ENCODE results near the gene SORCS2.

The SORCS2 gene

GRCh38 chr4:7377223-7377865 lies 185.0 kb downstream of the SORCS2 start:
- DNase-seq (ENCODE audit: low spot score), result no peak

DNA sequence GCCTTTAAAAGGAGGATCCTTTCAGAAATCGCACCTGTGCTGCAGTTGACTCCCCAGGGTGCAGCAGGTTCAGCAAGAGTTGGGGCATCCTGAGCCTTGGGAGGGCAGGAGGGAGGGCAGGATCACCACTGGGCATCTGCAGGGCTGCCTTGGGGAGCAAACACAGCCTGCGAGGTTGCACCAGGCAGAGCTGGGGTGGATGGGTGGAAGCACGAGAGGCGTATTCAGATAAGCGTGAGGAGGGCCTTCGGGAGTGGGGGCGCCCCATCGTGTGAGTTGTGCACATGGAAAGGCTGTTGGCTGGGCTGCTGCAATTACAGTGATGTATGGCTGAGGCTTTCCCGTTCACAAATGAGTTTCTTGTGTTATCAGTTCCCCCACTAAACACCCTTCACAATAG lies 186.8 kb downstream of the SORCS2 start:
- no peak for DNase-seq (ENCODE audit: low spot score)

- DNase-seq (ENCODE audit: low spot score), result no peak
Measured at GRCh38 chr4:7379719-7380118, 187.4 kb downstream of the SORCS2 start.

GRCh38 chr4:7381221-7381889 lies 189.0 kb downstream of the SORCS2 start:
- no peak for DNase-seq (ENCODE audit: low spot score)

DNA sequence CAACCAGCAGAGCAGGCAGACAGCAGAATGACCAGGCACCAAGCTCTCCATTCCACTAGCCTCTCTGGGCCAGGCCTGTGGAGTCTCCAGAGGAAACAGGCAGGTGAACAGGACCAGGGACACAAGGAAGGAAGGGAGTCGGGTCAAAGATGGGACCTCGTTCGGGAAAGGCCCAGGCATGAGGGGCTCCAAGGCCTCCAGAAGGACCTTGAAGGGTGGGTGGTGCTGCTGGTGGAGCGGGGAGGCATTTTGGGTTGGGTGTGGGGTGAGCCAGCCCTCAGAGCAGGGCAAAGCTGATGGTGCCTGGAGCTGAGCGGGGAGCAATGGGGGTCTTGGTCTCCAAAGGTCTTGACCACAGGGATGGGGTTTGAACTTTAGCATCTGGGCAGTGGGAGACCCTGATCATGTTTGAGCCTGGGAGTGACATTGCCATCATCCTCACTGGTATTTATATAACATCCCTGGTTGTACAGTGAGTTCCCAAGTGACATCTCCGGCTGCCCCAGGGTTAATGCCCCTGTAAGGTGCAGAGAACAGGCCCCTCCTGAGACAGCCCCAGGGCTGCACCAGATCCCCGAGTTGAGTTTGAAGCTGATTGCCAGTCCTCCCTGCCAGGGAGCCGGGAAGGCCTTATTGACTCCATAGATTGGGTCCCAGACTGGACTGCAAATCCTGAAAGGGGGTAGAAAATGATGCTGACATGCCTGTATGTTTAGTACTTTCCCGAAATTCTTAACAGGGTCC lies 189.7 kb downstream of the SORCS2 start:
- no peak for DNase-seq (ENCODE audit: low spot score)

DNA sequence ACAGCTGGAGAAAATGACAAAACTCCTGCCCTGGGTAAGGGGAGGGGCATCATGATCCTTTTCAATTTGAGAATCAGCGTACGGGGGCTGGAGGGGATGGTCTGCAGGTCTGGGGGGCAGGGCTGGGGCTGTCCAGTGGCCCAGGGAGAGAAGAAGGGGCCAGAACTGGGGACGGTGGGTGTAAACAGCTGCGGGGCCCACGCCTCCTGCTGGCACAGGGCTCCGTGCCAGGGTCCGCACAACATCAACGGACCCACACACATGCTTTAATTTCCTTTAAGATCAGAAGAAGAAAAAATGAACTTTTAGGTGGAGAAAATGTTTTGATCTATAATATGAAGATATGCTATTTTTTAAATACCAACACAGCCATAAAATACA lies 190.3 kb downstream of the SORCS2 start:
- DNase-seq (ENCODE audit: low spot score), result no peak

DNA sequence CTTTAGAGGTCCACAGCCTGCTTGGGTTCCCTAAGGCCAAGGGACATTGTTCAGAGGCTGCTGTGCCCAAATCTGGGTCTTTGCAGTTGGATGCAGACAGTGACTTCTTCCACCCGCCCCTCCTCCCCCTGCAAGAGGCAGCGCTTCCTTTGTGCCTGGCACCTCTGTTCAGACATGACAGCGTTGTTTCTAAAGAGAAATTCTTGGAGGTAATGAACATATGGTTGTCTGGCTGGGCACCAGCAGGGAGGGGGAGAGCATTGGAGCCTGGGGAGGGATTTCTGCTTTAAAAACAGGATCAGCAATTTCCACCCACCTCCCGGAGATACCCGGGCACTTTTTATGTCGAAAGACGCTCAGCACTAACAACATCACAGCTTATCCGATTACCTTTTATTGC lies 190.9 kb downstream of the SORCS2 start:
- no peak for DNase-seq (ENCODE audit: low spot score)

GRCh38 chr4:7384003-7384928 lies 191.9 kb downstream of the SORCS2 start:
- DNase-seq (ENCODE audit: low spot score), result no peak

DNA sequence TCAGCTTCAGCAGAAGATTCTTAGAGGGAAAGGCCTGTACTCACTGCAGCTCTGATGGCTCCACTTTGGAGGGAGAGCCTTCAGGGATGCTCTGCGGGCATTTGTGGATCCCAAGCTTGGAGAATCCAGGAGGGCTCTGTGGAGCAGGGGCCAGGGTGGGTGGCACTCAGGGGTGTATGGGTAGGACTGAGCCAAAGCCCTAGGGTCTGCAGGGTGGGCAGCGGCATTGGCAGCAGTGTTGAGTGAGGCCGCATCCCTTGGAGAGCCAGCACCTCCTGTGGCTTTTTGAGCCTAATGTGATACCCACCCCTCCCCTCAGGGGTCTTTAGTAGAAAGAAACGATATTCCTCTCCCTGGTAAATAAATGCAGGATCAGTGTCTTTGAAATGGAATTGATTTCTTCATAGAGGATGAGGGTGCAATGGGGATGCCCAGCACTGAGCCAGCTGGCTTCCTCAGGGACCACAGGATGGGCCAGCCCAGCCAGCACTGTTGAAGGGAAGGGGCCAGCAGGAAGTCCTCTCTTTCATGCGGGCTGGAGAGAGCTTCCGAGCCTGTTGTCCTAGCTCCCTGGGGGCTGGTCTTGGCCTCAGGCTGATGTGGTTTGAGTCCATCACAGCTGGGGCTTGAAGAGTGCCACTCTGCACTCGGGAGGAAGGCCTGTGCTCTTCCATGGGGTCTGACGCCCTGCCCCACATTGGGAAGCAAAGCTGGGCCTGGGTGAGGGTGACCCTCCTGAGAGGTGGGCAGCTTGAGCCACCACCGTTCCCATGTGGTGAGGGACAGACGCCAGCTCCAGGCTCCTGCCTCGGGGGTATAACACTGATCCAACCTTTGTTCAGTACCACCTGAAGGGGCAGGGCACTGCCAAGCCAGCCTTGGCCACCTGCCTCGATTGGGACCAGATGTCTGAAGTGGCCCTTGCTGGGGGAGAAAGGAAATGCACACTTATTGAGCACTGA lies 192.9 kb downstream of the SORCS2 start:
- no peak for DNase-seq (ENCODE audit: low spot score)

DNA sequence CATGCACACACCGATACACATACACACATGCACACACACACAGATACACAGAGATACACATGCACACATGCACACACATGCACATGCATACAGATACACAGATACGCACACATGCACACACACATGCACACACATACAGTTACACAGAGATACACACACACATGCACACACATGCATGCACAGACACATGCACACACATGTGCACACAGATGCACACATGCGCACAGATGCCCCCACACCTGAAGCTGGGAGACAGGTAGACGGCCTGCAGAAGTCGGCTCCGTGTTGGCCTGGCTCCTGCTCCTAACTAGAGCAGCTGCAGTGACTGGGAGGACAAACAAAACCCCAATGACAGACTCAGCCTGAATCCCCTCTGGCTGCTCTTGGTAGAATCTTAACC lies 195.6 kb downstream of the SORCS2 start:
- no peak for DNase-seq (ENCODE audit: low spot score)

GRCh38 chr4:7388627-7389026 lies 196.3 kb downstream of the SORCS2 start:
- DNase-seq (ENCODE audit: low spot score), result no peak

GRCh38 chr4:7389101-7389701 lies 196.9 kb downstream of the SORCS2 start:
- no peak for DNase-seq (ENCODE audit: low spot score)

DNA sequence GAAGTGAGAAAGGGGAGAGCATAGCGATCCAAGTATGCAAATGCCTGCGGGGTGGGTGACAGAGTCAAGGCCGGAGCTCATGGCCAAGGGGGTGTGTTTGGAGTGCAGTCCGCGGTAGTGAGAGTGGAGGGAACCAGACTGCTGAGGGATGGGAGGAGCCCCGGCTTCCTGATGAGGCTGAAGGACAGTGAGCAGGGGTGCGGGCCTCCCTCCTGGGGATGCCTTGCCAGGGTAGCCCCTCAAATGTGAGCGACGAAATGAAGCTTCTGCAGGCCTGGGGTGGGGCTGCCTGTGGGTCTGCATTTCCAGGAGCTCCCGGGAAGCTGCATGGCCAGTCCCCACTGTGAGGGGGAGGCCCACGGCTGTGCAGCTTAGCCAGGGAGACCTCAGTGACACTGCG lies 197.4 kb downstream of the SORCS2 start:
- DNase-seq (ENCODE audit: low spot score), result no peak

- no peak for DNase-seq (ENCODE audit: low spot score)
Measured at GRCh38 chr4:7390336-7390735, 198.0 kb downstream of the SORCS2 start.

DNA sequence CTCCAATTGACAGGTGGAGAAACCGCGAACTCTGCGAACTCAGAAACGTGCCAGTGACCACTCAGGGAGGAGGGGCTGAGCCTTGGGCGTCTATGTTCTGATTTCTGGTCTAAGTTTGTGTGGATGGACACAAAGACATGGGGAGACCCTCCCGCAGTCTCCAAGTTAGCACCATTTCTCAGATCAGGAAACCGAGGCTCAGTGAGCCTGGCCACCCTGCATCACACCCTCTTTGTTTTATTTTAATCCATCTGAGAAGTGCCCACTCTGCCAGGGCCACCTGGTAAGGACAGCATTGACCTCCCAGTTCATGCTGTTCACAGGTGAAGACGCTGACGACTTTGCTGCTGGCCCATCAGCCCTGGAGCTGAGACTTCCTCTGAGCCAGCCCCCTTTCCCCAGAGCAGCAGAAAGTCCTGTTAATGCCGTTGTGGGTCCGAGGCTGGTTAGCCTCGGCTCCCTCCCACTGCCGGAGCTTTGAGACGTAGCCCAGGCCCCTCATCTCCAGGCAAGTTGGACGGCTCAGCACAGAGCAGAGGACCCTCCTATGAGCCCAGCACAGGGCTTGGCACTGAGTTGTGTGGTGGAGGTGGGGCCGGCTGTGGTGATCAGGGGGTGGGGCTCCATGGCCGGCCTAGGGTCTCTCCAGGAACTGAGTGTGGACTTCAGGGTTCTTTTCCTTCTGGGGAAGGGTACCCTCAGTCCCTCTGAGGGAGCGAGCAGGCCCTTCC lies 198.7 kb downstream of the SORCS2 start:
- DNase-seq (ENCODE audit: low spot score), result no peak

DNA sequence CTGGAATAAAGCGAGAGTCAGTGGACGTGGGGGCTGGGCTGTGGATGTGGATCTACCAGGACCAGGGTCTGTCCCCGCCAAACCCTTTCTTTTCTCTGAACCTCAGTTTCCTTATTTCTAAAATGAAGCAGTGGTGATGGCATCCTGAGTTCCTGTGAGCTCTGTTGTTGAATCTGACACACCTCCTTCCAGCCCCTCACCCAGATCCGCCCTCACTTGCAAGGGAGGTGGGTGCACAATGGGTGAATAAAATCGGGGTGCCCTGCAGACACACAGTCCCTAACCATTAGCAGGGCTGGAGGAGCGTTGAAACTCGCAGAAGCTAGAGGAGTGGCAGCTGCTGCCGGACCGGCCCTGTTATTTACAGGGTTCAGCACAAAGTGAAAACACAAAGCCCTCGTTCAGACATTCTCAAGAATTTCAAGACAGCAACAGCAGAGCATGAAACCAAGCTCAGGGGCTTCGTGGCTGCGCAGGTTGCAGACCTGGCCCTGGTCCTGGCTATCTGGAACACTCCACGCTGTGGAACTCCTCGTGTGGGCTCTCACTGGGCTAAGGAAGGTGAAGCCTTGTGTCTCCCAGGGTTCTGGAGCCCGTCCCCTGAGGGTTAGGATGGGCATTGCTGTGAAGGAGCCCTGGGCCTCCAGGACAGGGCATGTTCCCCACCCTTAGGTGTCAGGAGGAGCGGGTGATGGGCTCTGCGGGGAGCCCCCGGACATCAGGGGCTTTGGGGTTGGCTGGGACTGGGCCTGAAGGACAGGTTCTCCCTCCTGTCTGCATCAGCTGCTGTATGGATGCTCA lies 199.5 kb downstream of the SORCS2 start:
- DNase-seq (ENCODE audit: low spot score), result no peak

- DNase-seq (ENCODE audit: low spot score), result no peak
Measured at GRCh38 chr4:7392438-7393421, 200.4 kb downstream of the SORCS2 start.

Measured in CD4-positive, alpha-beta T cell treated with Interleukin-2 at 100 ng/mL for 4 hours (primary cell).